NCI-H82 treated with DMSO at 0.1 percent for 48 hours (cell line): ENCODE results near the gene ATP2B2.

Experiments
- DNase-seq: peaks from one replicate; lab custom pipeline; 2025; ENCODE audit not compliant: unreplicated experiment; lab: John Stamatoyannopoulos, UW

Gene ATP2B2

GRCh38 chr3:10471054-10471688 lies 34.2 kb downstream of the ATP2B2 start:
- no peak for DNase-seq

- DNase-seq: no peak
These were observed 35.0 kb downstream of the ATP2B2 start for GRCh38 chr3:10470120-10471053.

GRCh38 chr3:10469441-10470119 lies 35.8 kb downstream of the ATP2B2 start:
- DNase-seq: no peak

GRCh38 chr3:10468613-10469354 lies 36.6 kb downstream of the ATP2B2 start:
- no peak for DNase-seq

- no peak for DNase-seq
These were observed 37.3 kb downstream of the ATP2B2 start for GRCh38 chr3:10467904-10468612.

GRCh38 chr3:10467204-10467603 lies 38.2 kb downstream of the ATP2B2 start:
- DNase-seq: no peak

- no peak for DNase-seq
These were observed 39.2 kb downstream of the ATP2B2 start for GRCh38 chr3:10466186-10466585.

GRCh38 chr3:10465161-10465560 lies 40.2 kb downstream of the ATP2B2 start:
- no peak for DNase-seq

- peak; percentile 80 for DNase-seq
These were observed 41.6 kb downstream of the ATP2B2 start for GRCh38 chr3:10463533-10464434.

GRCh38 chr3:10462641-10463532 lies 42.5 kb downstream of the ATP2B2 start:
- DNase-seq: no peak

- DNase-seq: no peak
These were observed 44.3 kb downstream of the ATP2B2 start for GRCh38 chr3:10460951-10461545.

GRCh38 chr3:10459954-10460754 lies 45.2 kb downstream of the ATP2B2 start:
- DNase-seq: no peak

GRCh38 chr3:10457560-10457959 lies 47.8 kb downstream of the ATP2B2 start:
- no peak for DNase-seq

GRCh38 chr3:10456981-10457380 lies 48.4 kb downstream of the ATP2B2 start:
- no peak for DNase-seq

GRCh38 chr3:10455545-10455914 lies 49.9 kb downstream of the ATP2B2 start:
- no peak for DNase-seq

GRCh38 chr3:10454907-10455544 lies 50.4 kb downstream of the ATP2B2 start:
- no peak for DNase-seq
